Occipital lobe (tissue), 2 donors: ENCODE measurements around the gene HKDC1. TPM values are rescaled to one million over a fixed set of nuclear protein-coding genes. Genes with fewer than 3 reads are reported as not detected.
"Not testable (repeated sequence)": the region's sequence is repeated elsewhere in the genome, so short reads cannot be mapped to it uniquely, and the experiment has no call there.

Experiments used
- DNase-seq: peaks from one replicate; lab custom pipeline; 2025; lab: John Stamatoyannopoulos, UW
- total RNA-seq: library from RNA; depleted of rRNA; stranded (reverse); fragments of >200 nt; gene quantifications from one replicate; pipeline ENCODE4 v1.2.3, GENCODE V29; 2014

The HKDC1 gene, protein sequence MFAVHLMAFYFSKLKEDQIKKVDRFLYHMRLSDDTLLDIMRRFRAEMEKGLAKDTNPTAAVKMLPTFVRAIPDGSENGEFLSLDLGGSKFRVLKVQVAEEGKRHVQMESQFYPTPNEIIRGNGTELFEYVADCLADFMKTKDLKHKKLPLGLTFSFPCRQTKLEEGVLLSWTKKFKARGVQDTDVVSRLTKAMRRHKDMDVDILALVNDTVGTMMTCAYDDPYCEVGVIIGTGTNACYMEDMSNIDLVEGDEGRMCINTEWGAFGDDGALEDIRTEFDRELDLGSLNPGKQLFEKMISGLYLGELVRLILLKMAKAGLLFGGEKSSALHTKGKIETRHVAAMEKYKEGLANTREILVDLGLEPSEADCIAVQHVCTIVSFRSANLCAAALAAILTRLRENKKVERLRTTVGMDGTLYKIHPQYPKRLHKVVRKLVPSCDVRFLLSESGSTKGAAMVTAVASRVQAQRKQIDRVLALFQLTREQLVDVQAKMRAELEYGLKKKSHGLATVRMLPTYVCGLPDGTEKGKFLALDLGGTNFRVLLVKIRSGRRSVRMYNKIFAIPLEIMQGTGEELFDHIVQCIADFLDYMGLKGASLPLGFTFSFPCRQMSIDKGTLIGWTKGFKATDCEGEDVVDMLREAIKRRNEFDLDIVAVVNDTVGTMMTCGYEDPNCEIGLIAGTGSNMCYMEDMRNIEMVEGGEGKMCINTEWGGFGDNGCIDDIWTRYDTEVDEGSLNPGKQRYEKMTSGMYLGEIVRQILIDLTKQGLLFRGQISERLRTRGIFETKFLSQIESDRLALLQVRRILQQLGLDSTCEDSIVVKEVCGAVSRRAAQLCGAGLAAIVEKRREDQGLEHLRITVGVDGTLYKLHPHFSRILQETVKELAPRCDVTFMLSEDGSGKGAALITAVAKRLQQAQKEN
- 2.3 TPM for total RNA-seq

- DNase-seq: no peak
These were observed at the start of gene HKDC1 for GRCh38 chr10:69220041-69220451. HKDC1 (plus strand) TSS chr10:69220332; CDS start chr10:69220436, 104 bp downstream.

DNA sequence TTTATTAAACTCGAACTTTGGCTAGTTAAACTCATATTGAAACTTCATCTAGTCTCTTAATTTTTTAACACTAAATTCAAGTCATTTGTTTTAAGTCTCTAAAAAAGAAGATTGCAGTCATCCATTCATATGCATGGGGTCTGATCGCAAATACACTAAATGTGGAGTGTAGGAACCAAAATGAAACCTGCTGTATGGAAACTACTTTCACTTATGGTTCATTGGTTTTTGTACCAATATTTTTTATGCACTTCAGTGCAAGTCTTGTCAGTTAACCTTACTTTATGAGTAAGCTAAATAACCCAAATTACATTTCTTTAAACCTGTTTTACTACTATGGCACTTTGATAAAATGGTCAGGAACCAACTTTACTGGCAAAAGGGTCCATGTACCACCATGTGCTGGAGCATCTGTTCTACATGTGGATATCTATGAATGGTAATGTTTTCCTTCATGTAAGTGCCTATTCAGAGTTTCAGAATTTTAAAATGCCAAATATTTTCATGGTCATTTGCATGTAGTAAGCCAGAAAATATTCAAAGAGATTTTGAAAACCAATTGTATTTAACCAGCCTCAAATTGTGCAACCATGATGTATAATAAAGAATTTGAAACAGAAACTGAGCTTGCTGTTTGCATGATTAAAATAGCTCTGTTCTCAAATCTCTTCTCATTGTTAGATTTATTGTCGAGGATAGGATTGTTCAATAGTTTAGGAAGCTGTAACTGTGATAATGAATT is 47.7 kb upstream of the HKDC1 start:
- no peak for DNase-seq

DNA sequence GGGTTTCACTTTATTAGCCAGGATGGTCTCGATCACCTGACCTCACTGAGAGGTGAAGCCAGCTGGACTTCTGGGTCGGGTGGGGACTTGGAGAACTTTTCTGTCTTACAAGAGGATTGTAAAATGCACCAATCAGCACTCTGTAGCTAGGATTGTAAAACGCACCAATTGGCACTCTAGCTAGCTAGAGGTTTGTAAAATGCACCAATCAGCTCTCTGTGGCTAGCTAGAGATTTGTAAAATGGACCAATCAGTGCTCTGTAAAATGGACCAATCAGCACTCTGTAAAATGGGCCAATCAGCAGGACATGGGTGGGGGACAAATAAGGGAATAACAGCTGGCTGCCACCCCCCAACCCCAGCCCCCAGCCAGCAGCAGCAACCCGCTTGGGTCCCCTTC is 44.8 kb upstream of the HKDC1 start:
- DNase-seq: not testable (repeated sequence)

GRCh38 chr10:69176823-69177222 is 43.3 kb upstream of the HKDC1 start:
- no peak for DNase-seq

- DNase-seq: no peak
These were observed 40.9 kb upstream of the HKDC1 start for GRCh38 chr10:69179089-69179742.

DNA sequence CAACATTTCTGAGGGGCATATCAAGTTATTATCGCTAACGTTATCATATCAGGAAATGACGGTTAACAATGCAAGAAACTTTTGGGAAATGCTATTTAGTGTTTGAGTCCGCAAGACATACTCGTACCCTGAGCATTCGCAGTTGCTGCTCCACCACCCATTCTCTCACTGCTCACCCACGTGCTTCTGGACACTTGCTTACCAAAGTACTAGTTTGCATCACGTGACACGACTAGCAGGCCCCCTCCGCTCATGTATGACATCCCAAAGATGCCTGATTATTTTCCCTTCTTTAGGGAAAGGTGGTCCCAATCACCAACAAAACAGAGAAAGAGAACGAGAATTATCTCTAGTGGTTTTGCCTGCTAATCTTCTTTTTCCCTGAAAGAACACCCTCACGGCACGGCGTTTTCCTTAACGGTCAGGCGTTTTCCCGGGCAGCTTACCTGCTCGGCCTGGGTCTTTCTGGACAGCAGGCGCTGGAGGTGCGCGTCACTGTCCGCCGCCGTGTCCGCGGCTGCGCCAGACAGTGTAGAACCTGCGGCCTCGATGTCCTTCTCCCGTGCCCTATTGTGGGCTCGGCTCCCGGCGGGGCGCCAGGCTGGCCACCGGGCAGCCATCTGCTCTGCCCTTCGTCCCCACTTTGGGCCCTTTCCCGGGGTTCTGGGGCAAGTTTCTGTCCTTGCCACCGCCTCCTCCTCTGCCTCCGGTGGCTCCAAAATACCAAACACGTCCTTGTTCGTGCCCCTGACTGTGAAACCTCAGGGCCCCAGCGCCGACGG is 40.2 kb upstream of the HKDC1 start, which contains the start of gene SUPV3L1:
SUPV3L1 (plus strand) TSS at position 492 of the 782 bp plus-strand sequence; CDS start at position 550, 58 bp downstream.
- DNase-seq: peak; percentile 86

DNA sequence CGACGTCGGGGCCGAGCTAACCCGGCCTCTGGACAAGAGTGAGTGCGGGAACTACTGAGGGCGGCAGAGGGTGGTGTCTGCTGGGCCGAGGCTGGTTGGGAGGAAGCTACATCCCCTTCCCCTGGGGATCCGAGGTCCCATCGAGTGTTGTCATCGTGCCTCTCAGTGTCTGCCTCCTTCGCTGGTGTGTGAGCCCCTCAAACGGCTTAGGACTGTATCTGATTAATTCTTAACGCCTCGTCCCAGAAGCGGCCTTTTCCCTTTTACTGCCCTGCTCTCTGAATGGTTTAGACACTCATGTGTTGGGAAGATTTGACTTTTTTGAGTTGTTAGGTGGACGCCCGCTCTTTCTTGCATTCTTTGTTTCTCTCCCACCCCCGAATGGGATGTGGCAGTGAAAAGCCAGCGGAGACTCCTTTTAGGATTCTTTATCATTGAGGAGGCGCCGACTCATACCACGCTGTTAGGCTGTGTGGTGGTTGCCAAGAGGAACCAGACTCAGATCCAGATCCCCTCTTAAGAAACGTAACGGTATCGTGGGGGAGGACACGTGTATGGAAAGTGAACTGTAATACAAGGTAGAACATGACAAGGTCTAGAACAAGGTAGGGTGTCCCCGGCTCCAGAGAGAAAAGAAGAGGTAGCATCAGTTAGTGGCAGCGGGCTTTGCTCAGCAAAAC is 39.5 kb upstream of the HKDC1 start:
- DNase-seq: no peak

DNA sequence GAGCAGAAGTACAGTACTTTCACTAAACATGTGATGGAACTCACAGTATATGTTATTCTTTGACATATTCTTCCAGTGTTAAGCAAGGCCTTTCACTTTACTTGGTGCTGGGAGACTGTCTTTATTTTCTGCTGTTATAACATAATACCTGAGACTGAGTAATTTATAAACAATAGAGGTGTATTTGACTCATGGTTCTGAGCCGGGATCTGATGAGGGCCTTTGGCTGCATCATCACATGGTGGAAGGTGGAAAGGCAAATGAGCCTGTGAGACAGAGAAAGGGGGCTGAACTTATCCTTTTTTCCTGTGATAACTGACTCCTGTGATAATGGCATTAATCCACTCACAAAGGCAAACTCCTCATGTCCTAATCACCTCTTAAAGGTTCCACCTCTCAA is 38.7 kb upstream of the HKDC1 start:
- no peak for DNase-seq

DNA sequence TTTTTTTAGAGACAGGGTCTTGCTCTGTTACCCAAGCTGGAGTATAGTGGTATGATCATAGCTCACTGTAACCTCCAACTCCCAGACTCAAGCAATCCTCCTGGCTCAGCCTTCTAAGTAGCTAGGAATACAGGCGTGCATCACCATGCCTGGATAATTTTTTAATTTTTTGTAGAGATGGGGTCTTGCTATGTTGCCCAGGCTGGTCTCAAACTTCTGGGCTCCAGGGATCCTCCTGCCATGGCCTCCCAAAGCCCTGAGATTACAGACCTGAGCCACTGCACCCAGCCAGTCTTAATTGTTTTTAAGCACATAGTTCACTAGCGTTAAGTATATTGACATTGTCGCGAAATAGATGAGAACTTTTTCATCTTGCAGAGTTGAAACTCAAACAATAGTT is 38.1 kb upstream of the HKDC1 start:
- no peak for DNase-seq

DNA sequence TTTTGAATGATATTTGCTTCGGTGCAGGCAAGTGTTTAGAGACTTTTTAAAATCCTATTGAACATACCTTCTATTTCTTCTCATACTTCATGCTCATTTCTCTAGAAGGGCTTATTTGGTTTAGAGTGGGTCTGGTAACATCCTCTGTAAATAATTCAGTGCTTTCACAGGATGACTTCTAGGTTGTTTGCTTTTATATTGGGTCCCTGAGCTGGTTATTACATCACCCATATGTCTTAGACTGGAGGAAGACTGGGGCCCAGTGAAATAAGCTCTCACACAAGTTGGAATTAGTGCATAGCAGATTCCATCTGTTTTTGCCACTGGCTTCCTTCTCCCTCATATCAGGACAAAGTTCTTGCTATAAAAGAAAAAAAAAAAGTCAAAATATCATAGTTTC is 33.6 kb upstream of the HKDC1 start:
- no peak for DNase-seq

DNA sequence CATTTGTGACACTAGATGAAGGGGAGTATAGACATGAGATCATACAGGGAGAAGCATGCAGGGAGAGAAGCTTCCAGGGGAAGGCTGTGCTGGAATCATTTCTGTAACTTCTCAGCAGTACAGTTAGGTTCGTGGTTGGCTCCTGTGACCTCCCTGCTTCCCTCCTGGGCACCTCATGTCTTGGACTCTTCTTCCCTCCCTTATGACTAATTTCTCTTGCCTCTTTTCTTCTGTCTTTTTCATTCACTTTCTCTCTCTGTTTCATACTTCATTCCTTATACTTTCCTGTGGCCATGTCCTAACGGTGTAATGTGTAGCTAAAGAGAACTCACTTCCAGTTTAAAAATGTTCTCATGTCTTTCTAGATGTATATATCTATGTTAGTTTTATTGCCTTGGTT is 19.1 kb upstream of the HKDC1 start:
- no peak for DNase-seq

GRCh38 chr10:69202332-69202731 is 17.8 kb upstream of the HKDC1 start:
- DNase-seq: no peak

GRCh38 chr10:69208761-69209160 is 11.4 kb upstream of the HKDC1 start:
- no peak for DNase-seq

DNA sequence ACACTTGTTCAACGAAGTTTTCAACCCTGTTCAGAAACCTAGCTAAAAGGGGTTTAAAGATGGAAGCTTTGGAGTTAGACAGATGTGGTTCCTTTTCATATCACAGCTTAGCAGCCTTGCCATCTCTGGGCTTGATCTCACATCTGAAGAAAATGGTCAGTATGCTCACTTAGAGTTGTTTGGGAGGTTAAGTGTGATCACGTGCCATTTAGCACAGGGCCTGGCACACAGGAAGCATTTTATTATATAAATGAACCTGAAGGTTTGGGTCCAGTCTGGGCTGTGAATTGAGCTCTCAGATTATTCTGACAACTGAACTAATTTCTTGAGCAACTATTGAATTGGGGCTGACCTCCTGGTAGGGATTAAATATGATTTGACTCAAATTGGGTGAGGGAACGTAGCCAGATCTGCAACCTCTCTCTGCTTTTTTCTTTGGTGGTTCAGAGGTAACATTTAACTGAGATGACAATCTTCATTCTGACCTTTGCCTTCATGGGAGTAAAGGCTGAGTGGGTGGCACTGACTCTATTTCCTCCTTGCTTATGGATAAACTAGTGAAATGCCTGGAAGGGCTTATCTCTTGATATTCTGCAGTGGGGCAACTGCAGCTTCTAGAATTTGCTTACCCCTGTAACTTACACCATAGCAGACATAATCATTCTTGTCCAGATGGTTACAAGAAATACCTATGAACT is 10.2 kb upstream of the HKDC1 start:
- no peak for DNase-seq

GRCh38 chr10:69211104-69211503 is 9.0 kb upstream of the HKDC1 start:
- DNase-seq: no peak

- DNase-seq: no peak
These were observed 8.6 kb upstream of the HKDC1 start for GRCh38 chr10:69211524-69211923.

- no peak for DNase-seq
These were observed 6.4 kb upstream of the HKDC1 start for GRCh38 chr10:69213591-69214311.

DNA sequence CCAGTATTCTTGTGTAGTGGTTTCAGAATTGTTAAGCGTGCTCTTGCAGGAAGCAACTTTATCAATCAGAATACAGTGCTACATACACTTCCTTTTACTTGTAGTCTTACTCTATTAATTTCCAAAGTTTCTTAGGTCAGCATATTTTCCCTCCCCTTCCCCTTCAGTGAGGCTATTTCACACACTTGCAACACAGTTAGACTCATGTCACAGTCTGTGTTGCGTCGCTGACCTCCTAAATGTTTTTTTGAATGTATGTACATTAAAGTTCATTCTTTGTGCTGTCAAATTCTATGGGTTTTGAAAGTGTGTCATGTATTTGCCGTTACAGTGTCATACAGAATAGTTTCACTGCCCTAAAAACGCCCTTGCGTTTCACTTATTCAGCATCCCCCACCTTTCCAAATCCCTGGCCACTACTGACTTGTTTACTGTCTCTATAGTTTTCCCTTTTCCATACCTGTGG is 5.4 kb upstream of the HKDC1 start:
- no peak for DNase-seq
